Measurements from ENCODE around the gene DCDC2C.
"Not testable (repeated sequence)": the region's sequence is repeated elsewhere in the genome, so short reads cannot be mapped to it uniquely, and the experiment has no call there.

DCDC2C gene, protein sequence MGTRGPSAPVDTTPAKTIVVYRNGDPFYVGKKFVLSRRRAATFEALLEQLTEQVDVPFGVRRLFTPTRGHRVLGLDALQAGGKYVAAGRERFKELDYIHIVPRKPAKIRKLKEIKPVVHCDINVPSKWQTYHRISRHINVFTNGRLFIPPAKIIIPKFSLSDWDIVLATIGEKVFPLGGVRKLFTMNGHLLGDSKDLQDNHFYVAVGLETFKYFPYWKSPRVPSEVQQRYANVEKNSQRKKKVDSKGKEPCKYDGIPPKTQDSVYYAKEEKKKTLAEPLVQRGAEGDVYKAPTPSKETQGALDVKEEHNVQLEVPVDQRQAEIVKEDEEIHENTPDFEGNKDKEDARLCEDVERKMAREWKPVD

DNA sequence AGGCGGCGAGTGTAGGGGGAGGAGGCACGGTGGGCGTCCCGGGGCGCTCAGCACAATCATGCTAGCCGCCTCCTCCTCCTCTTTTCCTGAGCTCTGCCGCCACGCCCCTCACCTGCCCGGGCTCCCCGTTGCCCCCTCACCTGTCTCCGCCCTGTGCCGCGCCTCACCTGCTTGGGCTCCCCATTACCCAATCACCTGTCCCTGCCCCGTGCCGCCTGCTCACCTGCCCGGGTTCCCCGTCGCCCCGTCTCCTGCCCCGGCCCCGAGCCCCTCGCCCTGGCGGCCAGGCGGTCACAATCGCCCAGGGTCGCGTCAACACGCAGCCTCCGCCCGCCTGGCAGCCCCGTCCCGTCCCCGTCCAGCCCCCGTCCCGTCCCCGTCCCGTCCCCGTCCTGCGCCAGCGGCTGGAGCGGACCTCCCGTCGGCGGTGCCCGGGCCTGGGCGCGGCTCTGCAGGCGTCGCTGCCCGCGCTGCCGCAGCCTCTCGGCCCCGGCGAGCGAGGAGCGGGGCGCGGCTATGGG lies at the start of gene DCDC2C:
Gene DCDC2C (plus strand): TSS at position 340 of the 521 bp plus-strand sequence. CDS start 177 bp downstream, at position 517.
- Histone ChIP-seq H3K9me3 (ENCODE audit: insufficient read depth, low read depth, low read length) (no peaks in the 10 kb centered on the region), H3K4me3 (ENCODE audit: low read length) (peak within 1 kb of the TSS; percentile 56; the same call in 1 of the 2 replicates), H3K4me1 (ENCODE audit: insufficient read depth, low read length) (no peaks in the 10 kb centered on the region), H3K27me3 (ENCODE audit: insufficient read depth, low read length) (peaks cover 19% of the 10 kb centered on the region), H3K9ac (ENCODE audit: low read depth, low read length) (no peak within 1 kb of the TSS), H3K36me3 (ENCODE audit: insufficient read depth, low read depth, low read length) (no peaks in the 10 kb centered on the region), H3K27ac (ENCODE audit: low read length) (no peak within 1 kb of the TSS)

DNA sequence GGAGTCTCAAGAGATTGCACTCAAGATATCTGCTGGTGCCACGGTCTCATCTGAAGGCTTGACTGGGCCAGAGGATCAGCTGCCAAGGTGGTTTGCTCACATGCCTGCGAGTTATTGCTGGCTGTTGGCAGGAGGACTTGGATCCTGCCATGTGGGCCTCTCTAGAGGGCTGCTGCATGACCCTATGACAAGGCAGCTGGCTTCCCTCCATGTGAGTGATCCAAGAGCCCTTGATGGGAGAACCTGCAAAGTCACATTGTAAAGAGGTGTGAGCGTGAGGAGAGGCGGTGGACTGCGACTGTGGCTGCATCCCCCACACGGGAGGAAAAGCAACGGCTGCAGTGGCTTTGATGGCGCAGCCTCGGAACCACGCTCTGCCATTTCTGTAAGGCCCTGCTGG lies 49.4 kb upstream of the DCDC2C start:
- Histone ChIP-seq H3K27me3 (ENCODE audit: insufficient read depth, low read length) (no peaks in the 10 kb centered on the region), H3K36me3 (ENCODE audit: insufficient read depth, low read depth, low read length) (no peaks in the 10 kb centered on the region), H3K27ac (ENCODE audit: low read length) (no peak overlapping the region), H3K9me3 (ENCODE audit: insufficient read depth, low read depth, low read length) (no peaks in the 10 kb centered on the region), H3K4me1 (ENCODE audit: insufficient read depth, low read length) (peaks cover 11% of the 10 kb centered on the region; the same call in 1 of the 2 replicates), H3K4me3 (ENCODE audit: low read length) (no peak overlapping the region), H3K9ac (ENCODE audit: low read depth, low read length) (no peak overlapping the region)

DNA sequence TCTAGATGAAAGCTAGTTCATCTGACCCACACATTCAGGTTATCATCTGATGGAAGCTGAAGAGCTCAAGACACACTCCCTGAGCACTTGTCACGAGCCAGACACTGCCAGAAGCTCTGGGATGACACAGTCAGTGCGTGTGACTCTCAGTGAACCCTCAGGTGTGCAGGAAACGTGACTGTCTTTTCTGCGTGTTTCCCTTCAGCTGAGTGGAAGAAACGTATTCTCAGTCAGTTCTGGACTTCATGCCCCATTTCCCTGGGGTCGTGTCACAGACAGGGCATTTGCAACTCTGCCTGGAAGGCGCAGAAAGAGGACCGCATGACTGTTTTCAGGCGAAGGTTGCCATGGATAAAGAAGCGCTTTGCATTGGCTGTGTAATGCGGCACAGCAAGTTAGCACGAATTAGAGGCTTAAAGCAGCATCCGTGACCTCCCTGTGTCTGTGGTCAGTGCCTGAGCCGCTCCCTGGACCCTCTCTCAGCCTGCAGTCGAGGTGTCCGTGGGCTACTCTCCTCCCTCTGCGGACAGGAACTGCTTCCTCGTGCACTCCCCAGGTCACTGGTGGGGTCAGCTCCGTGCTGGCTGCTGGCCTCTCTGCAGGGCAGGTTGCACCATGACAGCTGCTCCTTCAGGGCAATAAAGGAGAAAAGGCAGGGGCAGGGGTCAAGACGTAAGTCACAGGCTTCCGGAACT lies 48.7 kb upstream of the DCDC2C start:
- H3K27ac ChIP-seq (ENCODE audit: low read length), result no peak overlapping the region
- H3K4me3 ChIP-seq (ENCODE audit: low read length), result no peak overlapping the region
- no peaks in the 10 kb centered on the region for H3K27me3 ChIP-seq (ENCODE audit: insufficient read depth, low read length)
- H3K9me3 ChIP-seq (ENCODE audit: insufficient read depth, low read depth, low read length), result no peaks in the 10 kb centered on the region
- peaks cover 13% of the 10 kb centered on the region; the same call in 1 of the 2 replicates for H3K4me1 ChIP-seq (ENCODE audit: insufficient read depth, low read length)
- no peaks in the 10 kb centered on the region for H3K36me3 ChIP-seq (ENCODE audit: insufficient read depth, low read depth, low read length)
- H3K9ac ChIP-seq (ENCODE audit: low read depth, low read length), result no peak overlapping the region

DNA sequence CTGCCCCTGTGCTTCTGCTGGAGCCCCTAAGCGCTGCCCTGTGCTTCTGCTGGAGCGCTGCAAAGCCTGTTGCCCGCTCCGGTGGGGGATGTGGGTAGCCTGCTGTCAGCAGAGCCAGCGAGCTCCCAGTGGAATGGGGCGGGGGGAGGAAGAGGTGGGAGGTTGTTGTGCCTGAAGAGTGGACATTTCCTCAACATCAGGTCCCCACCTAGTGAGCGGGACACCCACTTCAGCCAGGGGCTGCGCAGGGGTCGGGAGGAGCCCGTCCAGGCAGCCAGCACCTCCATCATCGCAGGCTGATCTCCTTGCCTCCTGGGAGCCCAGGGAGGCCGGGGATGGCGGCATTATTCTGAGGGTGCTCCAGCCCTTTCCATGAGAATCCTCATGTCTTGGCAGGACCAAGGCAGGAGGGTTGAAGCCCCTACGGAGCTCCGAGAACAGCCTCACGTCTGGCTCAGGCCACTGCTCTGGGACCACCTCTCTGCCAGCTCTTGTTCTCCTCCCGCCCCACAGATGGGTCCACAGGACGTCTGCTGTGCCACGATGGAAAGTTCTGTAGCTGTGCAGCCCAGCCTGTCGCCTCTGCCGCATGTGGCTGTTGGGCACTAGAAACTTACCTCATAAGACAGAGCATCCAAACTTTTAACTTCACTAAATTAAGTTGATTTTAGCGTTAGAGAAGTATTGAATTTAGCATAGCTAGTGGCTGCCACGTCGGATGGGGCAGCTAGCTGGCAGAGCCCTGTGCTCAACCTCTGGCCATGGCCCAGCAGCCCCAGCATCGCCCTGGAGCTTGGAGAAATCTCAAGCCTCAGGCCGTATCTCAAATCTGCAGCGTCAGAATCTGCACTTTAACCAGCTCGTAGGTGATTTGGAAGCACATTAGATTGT lies 47.3 kb upstream of the DCDC2C start:
- H3K36me3 ChIP-seq (ENCODE audit: insufficient read depth, low read depth, low read length), result no peaks in the 10 kb centered on the region
- peaks cover 9% of the 10 kb centered on the region; the same call in 1 of the 2 replicates for H3K4me1 ChIP-seq (ENCODE audit: insufficient read depth, low read length)
- no peak overlapping the region for H3K4me3 ChIP-seq (ENCODE audit: low read length)

DNA sequence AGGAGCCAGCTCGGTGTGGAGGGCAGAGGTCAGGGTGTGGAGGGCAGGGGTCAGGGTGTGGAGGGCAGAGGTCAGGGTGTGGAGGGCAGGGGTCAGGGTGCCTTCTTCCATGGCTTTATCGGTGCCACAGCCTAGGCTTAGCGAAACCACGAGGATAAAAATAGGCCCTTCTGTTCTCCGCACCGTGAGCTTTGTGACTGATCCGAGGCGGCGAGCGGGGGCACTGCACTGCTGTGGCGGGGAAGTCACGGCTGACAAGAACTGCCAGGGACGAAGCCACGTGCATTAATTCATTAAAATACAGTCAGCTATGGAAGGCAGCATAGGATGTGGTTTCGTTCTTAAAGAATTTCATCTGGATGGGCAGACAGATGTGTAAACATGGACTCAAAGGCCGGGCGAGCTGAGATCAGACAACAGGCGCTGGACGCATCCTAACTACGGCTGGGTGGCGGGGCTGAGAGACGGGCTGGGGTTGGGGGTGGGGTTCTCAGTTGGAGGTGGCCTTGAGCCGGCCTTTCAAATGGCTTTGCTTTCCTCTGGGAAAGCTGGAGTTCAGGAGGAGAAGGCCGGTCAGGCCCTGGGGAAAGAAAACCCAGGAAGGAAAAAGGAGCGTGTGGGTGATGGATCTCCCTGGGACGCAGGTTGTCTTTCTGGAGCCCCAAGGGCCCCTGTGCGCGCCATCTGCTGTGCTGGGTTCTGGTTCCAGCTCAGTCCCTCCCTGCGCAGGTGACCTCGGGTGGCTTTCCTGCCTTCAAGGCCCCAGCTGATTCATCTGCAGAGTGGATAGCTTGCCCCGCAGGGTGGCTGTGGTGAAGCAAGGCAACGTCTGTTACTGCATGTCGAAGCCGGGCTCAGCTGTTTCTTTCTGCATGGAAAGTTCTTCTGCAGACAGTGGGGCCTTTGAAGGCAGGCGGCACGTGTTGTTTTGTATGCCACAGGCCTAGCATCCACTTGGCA lies 46.3 kb upstream of the DCDC2C start:
- Histone ChIP-seq H3K4me3 (ENCODE audit: low read length) (no peak overlapping the region), H3K9ac (ENCODE audit: low read depth, low read length) (no peak overlapping the region), H3K9me3 (ENCODE audit: insufficient read depth, low read depth, low read length) (no peaks in the 10 kb centered on the region), H3K27me3 (ENCODE audit: insufficient read depth, low read length) (no peaks in the 10 kb centered on the region), H3K4me1 (ENCODE audit: insufficient read depth, low read length) (peaks cover 9% of the 10 kb centered on the region; the same call in 1 of the 2 replicates), H3K27ac (ENCODE audit: low read length) (no peak overlapping the region), H3K36me3 (ENCODE audit: insufficient read depth, low read depth, low read length) (no peaks in the 10 kb centered on the region)

More for the DNA sequence above, 47.3 kb upstream of the DCDC2C start:
- H3K9me3 ChIP-seq (ENCODE audit: insufficient read depth, low read depth, low read length), result no peaks in the 10 kb centered on the region
- no peaks in the 10 kb centered on the region for H3K27me3 ChIP-seq (ENCODE audit: insufficient read depth, low read length)
- H3K9ac ChIP-seq (ENCODE audit: low read depth, low read length), result no peak overlapping the region
- H3K27ac ChIP-seq (ENCODE audit: low read length), result no peak overlapping the region

DNA sequence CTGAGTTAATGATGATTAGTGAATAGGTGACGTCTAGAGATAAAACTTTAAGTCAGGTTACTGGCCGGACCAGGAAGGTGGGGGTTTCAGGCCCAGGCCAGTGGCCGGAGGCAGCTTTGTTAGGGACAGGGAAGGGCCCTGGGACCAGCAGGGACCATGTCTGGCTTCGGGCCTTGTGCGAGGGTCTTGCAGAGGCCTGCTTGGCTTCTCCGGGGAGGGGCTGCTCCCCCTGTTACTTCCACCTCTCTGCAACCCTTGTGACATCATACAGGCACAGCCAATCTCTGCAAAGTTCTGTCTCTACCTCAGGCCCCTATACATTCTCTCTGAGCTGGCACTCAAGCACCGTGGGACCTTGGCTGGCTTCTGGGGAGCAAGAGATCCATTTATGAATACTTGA lies 45.5 kb upstream of the DCDC2C start, which contains the start of gene ALLC:
Gene ALLC (plus strand): TSS at position 320 of the 400 bp plus-strand sequence. CDS start 12,958 bp downstream, outside the sequence.
- Histone ChIP-seq H3K4me1 (ENCODE audit: insufficient read depth, low read length) (peaks cover 9% of the 10 kb centered on the region; the same call in 1 of the 2 replicates), H3K27me3 (ENCODE audit: insufficient read depth, low read length) (no peaks in the 10 kb centered on the region), H3K9ac (ENCODE audit: low read depth, low read length) (no peak within 1 kb of the TSS), H3K9me3 (ENCODE audit: insufficient read depth, low read depth, low read length) (no peaks in the 10 kb centered on the region), H3K36me3 (ENCODE audit: insufficient read depth, low read depth, low read length) (no peaks in the 10 kb centered on the region), H3K27ac (ENCODE audit: low read length) (no peak within 1 kb of the TSS), H3K4me3 (ENCODE audit: low read length) (no peak within 1 kb of the TSS)

DNA sequence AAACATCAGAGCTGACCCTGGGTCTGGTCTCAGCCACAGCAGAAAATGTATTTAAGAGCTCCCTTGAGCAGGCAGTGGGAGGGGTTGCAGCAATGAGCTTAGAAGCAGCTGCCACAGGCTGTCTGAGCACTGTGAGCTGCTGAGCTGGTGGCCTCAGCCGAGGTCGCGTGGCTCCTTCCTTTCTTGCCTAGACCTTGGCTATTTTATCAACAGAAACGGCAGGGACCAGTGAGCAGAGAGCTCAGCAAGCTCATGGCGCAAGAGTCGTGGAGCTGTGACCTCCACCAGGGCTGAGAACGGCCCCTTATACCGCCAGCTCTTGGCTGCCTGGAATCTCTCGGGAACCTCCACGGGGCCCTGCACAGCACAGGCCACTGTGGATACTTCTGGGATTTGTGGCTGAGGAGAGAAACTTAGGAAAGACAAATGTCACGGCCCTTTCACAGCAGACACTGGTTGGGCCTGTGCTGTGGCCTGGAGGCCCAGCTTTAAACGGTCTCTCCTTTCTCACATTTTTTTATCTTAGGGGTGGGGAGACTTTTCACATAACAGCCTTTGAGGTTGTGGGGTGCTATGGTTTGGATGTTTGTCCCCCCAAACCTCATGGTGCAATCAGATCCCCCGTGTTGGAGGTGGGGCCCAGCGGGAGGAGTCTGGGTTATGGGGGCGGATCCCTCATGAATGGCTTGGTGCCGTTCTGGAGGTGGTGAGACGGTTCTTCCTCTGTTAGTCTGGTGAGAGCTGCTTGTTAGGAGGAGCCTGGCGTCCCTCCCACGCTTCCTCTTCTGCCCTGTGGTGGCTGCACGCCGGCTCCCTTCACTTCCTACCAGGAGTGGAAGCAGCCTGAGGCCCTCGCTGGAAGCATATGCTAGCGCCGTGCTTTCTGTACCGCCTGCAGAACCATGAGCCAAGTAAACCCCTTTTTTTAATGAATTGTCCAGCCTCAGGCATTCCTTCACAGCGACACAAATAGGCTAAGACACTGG lies 43.6 kb upstream of the DCDC2C start:
- H3K9ac ChIP-seq (ENCODE audit: low read depth, low read length), result no peak overlapping the region
- peaks cover 9% of the 10 kb centered on the region; the same call in 1 of the 2 replicates for H3K4me1 ChIP-seq (ENCODE audit: insufficient read depth, low read length)
- H3K27ac ChIP-seq (ENCODE audit: low read length), result no peak overlapping the region
- H3K9me3 ChIP-seq (ENCODE audit: insufficient read depth, low read depth, low read length), result no peaks in the 10 kb centered on the region
- H3K36me3 ChIP-seq (ENCODE audit: insufficient read depth, low read depth, low read length), result no peaks in the 10 kb centered on the region
- H3K4me3 ChIP-seq (ENCODE audit: low read length), result no peak overlapping the region
- H3K27me3 ChIP-seq (ENCODE audit: insufficient read depth, low read length), result no peaks in the 10 kb centered on the region

DNA sequence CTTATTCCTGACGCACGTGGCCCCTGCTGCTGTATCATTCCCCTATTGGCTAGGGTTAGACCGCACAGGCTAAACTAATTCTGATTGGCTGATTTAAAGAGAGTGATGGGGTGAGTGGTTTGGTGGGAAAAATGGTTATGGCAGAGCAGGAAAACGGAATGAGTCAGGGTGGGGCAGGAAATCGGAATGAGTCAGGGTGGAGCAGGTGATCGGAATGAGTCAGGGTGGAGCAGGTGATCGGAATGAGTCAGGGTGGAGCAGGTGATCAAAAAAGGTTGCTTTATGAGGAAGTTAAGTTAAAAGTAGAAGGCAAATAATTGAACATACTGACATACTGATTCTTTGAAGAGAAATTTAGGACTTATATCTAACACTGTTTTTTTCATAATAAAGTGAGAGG lies 42.7 kb upstream of the DCDC2C start:
- not testable (repeated sequence) for H3K27ac ChIP-seq (ENCODE audit: low read length); H3K4me1 ChIP-seq (ENCODE audit: insufficient read depth, low read length); H3K4me3 ChIP-seq (ENCODE audit: low read length); H3K9ac ChIP-seq (ENCODE audit: low read depth, low read length); H3K27me3 ChIP-seq (ENCODE audit: insufficient read depth, low read length); H3K9me3 ChIP-seq (ENCODE audit: insufficient read depth, low read depth, low read length); H3K36me3 ChIP-seq (ENCODE audit: insufficient read depth, low read depth, low read length)

DNA sequence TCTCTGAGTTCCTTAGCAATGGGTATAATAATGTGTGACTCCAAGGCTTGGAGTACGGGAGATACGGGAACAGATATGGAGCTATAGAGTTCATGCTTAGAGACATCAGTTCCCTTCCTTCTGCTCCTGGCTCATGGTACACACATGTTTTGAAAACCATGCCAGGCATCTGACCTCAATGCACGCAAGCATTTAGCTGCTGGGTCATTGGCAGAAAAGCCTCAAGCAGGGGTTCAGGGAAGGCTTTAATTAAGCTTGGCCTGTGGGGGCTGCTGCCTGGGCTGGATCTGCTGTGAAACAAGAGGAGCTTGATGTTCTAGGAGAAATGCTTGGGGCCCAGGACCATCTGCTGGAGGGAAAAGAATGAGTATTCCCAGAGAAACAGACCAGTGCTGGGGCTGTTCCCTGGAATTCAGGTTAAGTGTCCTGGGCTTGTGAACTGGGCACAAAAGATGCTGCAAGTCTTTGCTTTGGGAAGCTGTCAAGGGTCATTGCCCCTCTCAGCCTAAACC lies 42.2 kb upstream of the DCDC2C start:
- Histone ChIP-seq H3K4me1 (ENCODE audit: insufficient read depth, low read length) (peaks cover 9% of the 10 kb centered on the region; the same call in 1 of the 2 replicates), H3K9ac (ENCODE audit: low read depth, low read length) (no peak overlapping the region), H3K9me3 (ENCODE audit: insufficient read depth, low read depth, low read length) (no peaks in the 10 kb centered on the region), H3K27me3 (ENCODE audit: insufficient read depth, low read length) (no peaks in the 10 kb centered on the region), H3K4me3 (ENCODE audit: low read length) (no peak overlapping the region), H3K36me3 (ENCODE audit: insufficient read depth, low read depth, low read length) (no peaks in the 10 kb centered on the region), H3K27ac (ENCODE audit: low read length) (no peak overlapping the region)

All from iPS-20b (cell line).